SK-N-SH treated with all-trans-retinoic acid at 6 μM for 48 hours (cell line): Measurements from ENCODE around the gene TIMP2.
A peak's percentile ranks its signal among the peaks of the same experiment; 100 is the strongest.

Experiments
- ATAC-seq: fragments of 200-7000 bp; cut with Tn5 transposase; 3 replicates; pipeline ENCODE4 v1.9.1; 2020; ENCODE audit warnings: mild to moderate bottlenecking, moderate library complexity
- ARNTL ChIP-seq: fragments of 450-650 bp; formaldehyde crosslinking; IDR thresholded peaks from 2 replicates; pipeline ENCODE4 v1.5.0; 2020; ENCODE audit warnings: low read depth, mild to moderate bottlenecking, moderate library complexity, borderline replicate concordance
- BACH2 ChIP-seq: fragments of 250-450 bp; sonication (Bioruptor Pico); IDR thresholded peaks from 2 replicates; pipeline ENCODE4 v1.9.0; 2021; ENCODE audit warnings: mild to moderate bottlenecking, borderline replicate concordance
- CSDC2 ChIP-seq: fragments of 250-450 bp; sonication (Bioruptor Pico); IDR thresholded peaks from 2 replicates; pipeline ENCODE4 v1.5.0; 2020; ENCODE audit warnings: mild to moderate bottlenecking, moderate library complexity
- ESRRG ChIP-seq: fragments of 250-450 bp; sonication (Bioruptor Pico); IDR thresholded peaks from 2 replicates; pipeline ENCODE4 v1.6.1; 2021; ENCODE audit warnings: mild to moderate bottlenecking
- GLIS3 ChIP-seq: fragments of 250-450 bp; sonication (Bioruptor Pico); IDR thresholded peaks from 2 replicates; pipeline ENCODE4 v1.5.0; 2020; ENCODE audit warnings: mild to moderate bottlenecking, moderate library complexity
- ISL1 ChIP-seq: fragments of 250-450 bp; sonication (Bioruptor Pico); IDR thresholded peaks from 2 replicates; pipeline ENCODE4 v2.1.2; 2022; ENCODE audit warnings: mild to moderate bottlenecking, moderate library complexity
- OSR1 ChIP-seq: fragments of 250-450 bp; sonication (Bioruptor Pico); IDR thresholded peaks from 2 replicates; pipeline ENCODE4 v1.8.0; 2022; ENCODE audit warnings: moderate library complexity, mild to moderate bottlenecking, inconsistent platforms
- PPARA ChIP-seq: fragments of 250-450 bp; sonication (Bioruptor Pico); IDR thresholded peaks from 2 replicates; pipeline ENCODE4 v1.5.0; 2020; ENCODE audit warnings: mild to moderate bottlenecking, borderline replicate concordance
- RARB ChIP-seq: fragments of 250-450 bp; sonication (Bioruptor Pico); IDR thresholded peaks from 2 replicates; pipeline ENCODE4 v1.8.0; 2021; ENCODE audit warnings: mild to moderate bottlenecking, moderate library complexity
- SNAI2 ChIP-seq: fragments of 250-450 bp; sonication (Bioruptor Pico); IDR thresholded peaks from 2 replicates; pipeline ENCODE4 v1.5.0; 2020; ENCODE audit warnings: mild to moderate bottlenecking, moderate library complexity
- TCF4 ChIP-seq: fragments of 250-450 bp; sonication (Bioruptor Pico); IDR thresholded peaks from 2 replicates; pipeline ENCODE4 v1.8.0; 2021; ENCODE audit warnings: mild to moderate bottlenecking, moderate library complexity, borderline replicate concordance
- TOX ChIP-seq: fragments of 250-450 bp; sonication (Bioruptor Pico); IDR thresholded peaks from 2 replicates; pipeline ENCODE4 v1.8.0; 2021; ENCODE audit warnings: mild to moderate bottlenecking, moderate library complexity, borderline replicate concordance
- ZC3H10 ChIP-seq: fragments of 250-450 bp; sonication (Bioruptor Pico); IDR thresholded peaks from 2 replicates; pipeline ENCODE4 v1.5.1; 2021; ENCODE audit warnings: mild to moderate bottlenecking, moderate library complexity
- ZFP3 ChIP-seq: fragments of 250-450 bp; sonication (Bioruptor Pico); IDR thresholded peaks from 2 replicates; pipeline ENCODE4 v1.5.0; 2020; ENCODE audit warnings: mild to moderate bottlenecking, moderate library complexity
- ZFP30 ChIP-seq: fragments of 450-650 bp; formaldehyde crosslinking; IDR thresholded peaks from 2 replicates; pipeline ENCODE4 v1.5.0; 2022; ENCODE audit warnings: mild to moderate bottlenecking, moderate library complexity
- ZNF565 ChIP-seq: fragments of 450-650 bp; formaldehyde crosslinking; conservative IDR thresholded peaks from 2 replicates; pipeline ENCODE4 v1.5.0; 2020; ENCODE audit warnings: low read depth, mild to moderate bottlenecking, moderate library complexity
- ZNF70 ChIP-seq: fragments of 450-650 bp; formaldehyde crosslinking; IDR thresholded peaks from 2 replicates; pipeline ENCODE4 v1.5.0; 2020; ENCODE audit warnings: mild to moderate bottlenecking, moderate library complexity
- ZNF8 ChIP-seq: fragments of 450-650 bp; formaldehyde crosslinking; IDR thresholded peaks from 2 replicates; pipeline ENCODE4 v1.5.0; 2020; ENCODE audit warnings: mild to moderate bottlenecking, moderate library complexity
- TF ChIP-seq, protein P1 (sequence below): fragments of 250-450 bp; sonication (Bioruptor Pico); IDR thresholded peaks from 2 replicates; pipeline ENCODE4 v1.5.1; 2020; ENCODE audit warnings: low read depth, mild to moderate bottlenecking, moderate library complexity
- TF ChIP-seq, protein P2 (sequence below): fragments of 250-450 bp; sonication (Bioruptor Pico); IDR thresholded peaks from 2 replicates; pipeline ENCODE4 v1.5.1; 2021; ENCODE audit warnings: mild to moderate bottlenecking, moderate library complexity
- TF ChIP-seq, protein P3 (sequence below): fragments of 250-450 bp; sonication (Bioruptor Pico); IDR thresholded peaks from 2 replicates; pipeline ENCODE4 v1.8.0; 2021; ENCODE audit warnings: low read depth, mild to moderate bottlenecking, moderate library complexity, borderline replicate concordance
- TF ChIP-seq, protein P4 (sequence below): fragments of 250-450 bp; sonication (Bioruptor Pico); IDR thresholded peaks from 2 replicates; pipeline ENCODE4 v1.5.0; 2020; ENCODE audit warnings: mild to moderate bottlenecking, moderate library complexity
- TF ChIP-seq, protein P5 (sequence below): fragments of 250-450 bp; sonication (Bioruptor Pico); IDR thresholded peaks from 2 replicates; pipeline ENCODE4 v1.8.0; 2020; ENCODE audit warnings: mild to moderate bottlenecking, moderate library complexity, borderline replicate concordance

TIMP2 gene

DNA sequence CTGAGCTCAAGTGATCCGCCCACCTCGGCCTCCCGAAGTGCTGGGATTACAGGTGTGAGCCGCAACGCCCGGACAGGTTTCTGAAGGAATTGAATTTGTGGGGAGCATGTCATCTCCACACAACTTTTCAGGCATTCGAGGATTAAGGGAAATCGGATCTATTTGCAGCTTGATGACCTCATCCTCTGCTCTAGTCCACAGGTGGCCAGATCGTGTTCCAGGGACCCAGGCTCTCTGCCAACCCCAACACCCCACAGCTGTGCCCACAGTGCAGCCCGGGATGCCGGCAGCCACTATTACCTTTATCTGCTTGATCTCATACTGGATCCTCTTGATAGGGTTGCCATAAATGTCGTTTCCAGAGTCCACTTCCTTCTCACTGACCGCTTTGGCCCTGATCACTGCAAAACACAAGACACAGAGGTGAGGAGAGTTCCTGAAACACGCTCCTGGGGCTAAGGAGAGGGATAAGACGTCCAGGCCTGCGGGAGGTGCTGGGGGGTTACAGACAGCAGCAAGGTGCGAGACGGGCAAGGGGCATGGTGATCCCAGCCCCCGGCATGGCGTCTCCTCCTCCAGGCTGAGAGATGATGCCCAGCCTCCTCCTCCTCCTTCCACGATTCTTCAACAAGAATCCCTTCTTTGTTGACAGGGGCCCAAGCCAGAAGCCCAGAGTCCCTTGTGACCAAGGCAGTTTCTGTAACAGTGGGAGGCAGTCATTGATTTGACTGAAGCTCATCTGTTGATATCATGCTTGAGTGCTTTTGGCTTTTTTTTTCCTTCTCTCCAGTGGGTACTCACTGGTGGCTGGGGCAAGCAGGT, 51.5 kb downstream of the TIMP2 start:
- TF ChIP-seq ZFP3 (CRISPR knock-in tag) (no peak), ZC3H10 (CRISPR knock-in tag) (no peak), OSR1 (no peak), ZNF565 (no peak), TOX (CRISPR knock-in tag) (no peak), ISL1 (no peak), ARNTL (no peak), TCF4 (peak; percentile 65; the same call in 1 of the 2 replicates), BACH2 (CRISPR knock-in tag) (no peak), ESRRG (CRISPR knock-in tag) (no peak), CSDC2 (CRISPR knock-in tag) (no peak), GLIS3 (CRISPR knock-in tag) (no peak), SNAI2 (CRISPR knock-in tag) (no peak), ZNF8 (CRISPR knock-in tag) (0 out of 2 replicates have a peak, but pooled peaks have one; percentile 15), ZNF70 (CRISPR knock-in tag) (no peak), ZFP30 (no peak), PPARA (CRISPR knock-in tag) (no peak), RARB (CRISPR knock-in tag) (no peak)
- TF ChIP-seq, protein P1, sequence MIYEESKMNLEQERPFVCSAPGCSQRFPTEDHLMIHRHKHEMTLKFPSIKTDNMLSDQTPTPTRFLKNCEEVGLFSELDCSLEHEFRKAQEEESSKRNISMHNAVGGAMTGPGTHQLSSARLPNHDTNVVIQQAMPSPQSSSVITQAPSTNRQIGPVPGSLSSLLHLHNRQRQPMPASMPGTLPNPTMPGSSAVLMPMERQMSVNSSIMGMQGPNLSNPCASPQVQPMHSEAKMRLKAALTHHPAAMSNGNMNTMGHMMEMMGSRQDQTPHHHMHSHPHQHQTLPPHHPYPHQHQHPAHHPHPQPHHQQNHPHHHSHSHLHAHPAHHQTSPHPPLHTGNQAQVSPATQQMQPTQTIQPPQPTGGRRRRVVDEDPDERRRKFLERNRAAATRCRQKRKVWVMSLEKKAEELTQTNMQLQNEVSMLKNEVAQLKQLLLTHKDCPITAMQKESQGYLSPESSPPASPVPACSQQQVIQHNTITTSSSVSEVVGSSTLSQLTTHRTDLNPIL (CRISPR knock-in tag), result 0 out of 2 replicates have a peak, but pooled peaks have one; percentile 7
- TF ChIP-seq, protein P2, sequence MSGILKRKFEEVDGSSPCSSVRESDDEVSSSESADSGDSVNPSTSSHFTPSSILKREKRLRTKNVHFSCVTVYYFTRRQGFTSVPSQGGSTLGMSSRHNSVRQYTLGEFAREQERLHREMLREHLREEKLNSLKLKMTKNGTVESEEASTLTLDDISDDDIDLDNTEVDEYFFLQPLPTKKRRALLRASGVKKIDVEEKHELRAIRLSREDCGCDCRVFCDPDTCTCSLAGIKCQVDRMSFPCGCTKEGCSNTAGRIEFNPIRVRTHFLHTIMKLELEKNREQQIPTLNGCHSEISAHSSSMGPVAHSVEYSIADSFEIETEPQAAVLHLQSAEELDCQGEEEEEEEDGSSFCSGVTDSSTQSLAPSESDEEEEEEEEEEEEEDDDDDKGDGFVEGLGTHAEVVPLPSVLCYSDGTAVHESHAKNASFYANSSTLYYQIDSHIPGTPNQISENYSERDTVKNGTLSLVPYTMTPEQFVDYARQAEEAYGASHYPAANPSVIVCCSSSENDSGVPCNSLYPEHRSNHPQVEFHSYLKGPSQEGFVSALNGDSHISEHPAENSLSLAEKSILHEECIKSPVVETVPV, result no peak
- TF ChIP-seq, protein P3, sequence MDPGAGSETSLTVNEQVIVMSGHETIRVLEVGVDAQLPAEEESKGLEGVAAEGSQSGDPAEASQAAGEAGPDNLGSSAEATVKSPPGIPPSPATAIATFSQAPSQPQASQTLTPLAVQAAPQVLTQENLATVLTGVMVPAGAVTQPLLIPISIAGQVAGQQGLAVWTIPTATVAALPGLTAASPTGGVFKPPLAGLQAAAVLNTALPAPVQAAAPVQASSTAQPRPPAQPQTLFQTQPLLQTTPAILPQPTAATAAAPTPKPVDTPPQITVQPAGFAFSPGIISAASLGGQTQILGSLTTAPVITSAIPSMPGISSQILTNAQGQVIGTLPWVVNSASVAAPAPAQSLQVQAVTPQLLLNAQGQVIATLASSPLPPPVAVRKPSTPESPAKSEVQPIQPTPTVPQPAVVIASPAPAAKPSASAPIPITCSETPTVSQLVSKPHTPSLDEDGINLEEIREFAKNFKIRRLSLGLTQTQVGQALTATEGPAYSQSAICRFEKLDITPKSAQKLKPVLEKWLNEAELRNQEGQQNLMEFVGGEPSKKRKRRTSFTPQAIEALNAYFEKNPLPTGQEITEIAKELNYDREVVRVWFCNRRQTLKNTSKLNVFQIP (CRISPR knock-in tag), result no peak
- TF ChIP-seq, protein P4, sequence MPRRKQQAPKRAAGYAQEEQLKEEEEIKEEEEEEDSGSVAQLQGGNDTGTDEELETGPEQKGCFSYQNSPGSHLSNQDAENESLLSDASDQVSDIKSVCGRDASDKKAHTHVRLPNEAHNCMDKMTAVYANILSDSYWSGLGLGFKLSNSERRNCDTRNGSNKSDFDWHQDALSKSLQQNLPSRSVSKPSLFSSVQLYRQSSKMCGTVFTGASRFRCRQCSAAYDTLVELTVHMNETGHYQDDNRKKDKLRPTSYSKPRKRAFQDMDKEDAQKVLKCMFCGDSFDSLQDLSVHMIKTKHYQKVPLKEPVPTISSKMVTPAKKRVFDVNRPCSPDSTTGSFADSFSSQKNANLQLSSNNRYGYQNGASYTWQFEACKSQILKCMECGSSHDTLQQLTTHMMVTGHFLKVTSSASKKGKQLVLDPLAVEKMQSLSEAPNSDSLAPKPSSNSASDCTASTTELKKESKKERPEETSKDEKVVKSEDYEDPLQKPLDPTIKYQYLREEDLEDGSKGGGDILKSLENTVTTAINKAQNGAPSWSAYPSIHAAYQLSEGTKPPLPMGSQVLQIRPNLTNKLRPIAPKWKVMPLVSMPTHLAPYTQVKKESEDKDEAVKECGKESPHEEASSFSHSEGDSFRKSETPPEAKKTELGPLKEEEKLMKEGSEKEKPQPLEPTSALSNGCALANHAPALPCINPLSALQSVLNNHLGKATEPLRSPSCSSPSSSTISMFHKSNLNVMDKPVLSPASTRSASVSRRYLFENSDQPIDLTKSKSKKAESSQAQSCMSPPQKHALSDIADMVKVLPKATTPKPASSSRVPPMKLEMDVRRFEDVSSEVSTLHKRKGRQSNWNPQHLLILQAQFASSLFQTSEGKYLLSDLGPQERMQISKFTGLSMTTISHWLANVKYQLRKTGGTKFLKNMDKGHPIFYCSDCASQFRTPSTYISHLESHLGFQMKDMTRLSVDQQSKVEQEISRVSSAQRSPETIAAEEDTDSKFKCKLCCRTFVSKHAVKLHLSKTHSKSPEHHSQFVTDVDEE (CRISPR knock-in tag), result peak; percentile 86
- TF ChIP-seq, protein P5, sequence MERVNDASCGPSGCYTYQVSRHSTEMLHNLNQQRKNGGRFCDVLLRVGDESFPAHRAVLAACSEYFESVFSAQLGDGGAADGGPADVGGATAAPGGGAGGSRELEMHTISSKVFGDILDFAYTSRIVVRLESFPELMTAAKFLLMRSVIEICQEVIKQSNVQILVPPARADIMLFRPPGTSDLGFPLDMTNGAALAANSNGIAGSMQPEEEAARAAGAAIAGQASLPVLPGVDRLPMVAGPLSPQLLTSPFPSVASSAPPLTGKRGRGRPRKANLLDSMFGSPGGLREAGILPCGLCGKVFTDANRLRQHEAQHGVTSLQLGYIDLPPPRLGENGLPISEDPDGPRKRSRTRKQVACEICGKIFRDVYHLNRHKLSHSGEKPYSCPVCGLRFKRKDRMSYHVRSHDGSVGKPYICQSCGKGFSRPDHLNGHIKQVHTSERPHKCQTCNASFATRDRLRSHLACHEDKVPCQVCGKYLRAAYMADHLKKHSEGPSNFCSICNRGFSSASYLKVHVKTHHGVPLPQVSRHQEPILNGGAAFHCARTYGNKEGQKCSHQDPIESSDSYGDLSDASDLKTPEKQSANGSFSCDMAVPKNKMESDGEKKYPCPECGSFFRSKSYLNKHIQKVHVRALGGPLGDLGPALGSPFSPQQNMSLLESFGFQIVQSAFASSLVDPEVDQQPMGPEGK (CRISPR knock-in tag), result no peak
- ATAC-seq, result peak; percentile 70

DNA sequence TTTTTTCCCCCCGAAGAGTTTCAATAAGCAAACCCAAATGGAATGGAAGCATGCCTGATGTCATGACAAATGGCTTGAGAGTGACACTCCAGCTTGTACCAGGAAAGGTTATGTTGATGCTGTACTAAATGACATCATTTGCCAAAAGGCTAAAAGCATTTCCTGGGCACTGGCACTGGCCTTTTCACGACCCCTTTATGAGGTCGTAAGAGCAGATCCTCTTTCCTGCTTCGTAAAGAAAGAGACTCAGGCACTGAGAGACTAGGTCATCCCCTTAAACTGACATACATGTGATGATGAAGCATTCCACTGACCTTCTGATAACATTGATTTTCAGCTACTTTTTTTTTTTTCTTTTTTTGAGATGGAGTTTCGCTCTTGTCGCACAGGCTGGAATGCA, 52.7 kb downstream of the TIMP2 start:
- TF ChIP-seq ZNF70 (CRISPR knock-in tag) (no peak), ISL1 (no peak), PPARA (CRISPR knock-in tag) (no peak), ZNF8 (CRISPR knock-in tag) (no peak), ZC3H10 (CRISPR knock-in tag) (no peak), ZNF565 (no peak)
- TF ChIP-seq, protein P5 (CRISPR knock-in tag), result no peak
- TF ChIP-seq, protein P2, result no peak
- TF ChIP-seq, protein P1 (CRISPR knock-in tag), result no peak
- ATAC-seq, result no peak
